Omental fat pad (tissue), 4 donors: Measurements from ENCODE around the gene SIL1. TPM values are rescaled to one million over a fixed set of nuclear protein-coding genes. Genes with fewer than 3 reads are reported as not detected.

ENCODE experiments used
- ATAC-seq: fragments of 150-250 bp; one replicate; pipeline ENCODE4 v1.9.1; 2016; ENCODE audit warnings: mild to moderate bottlenecking, moderate library complexity; ENCODE audit not compliant: low FRiP score
- DNase-seq: peaks from one replicate; pipeline ENCODE4 v3.0.0-alpha.2; 2019; ENCODE audit warnings: low spot score
- total RNA-seq, 4 donors: library from RNA; depleted of rRNA; stranded (reverse); fragments of >200 nt; gene quantifications; one replicate each; pipeline ENCODE4 v1.1.0, GENCODE V29; 2016
- TF ChIP-seq, protein P1 (sequence below), 3 donors: fragments of 450-650 bp; IDR thresholded peaks; one replicate each; pipeline ENCODE4 v1.5.1; 2016 to 2017; ENCODE audit warnings: antibody characterized with exemption in 3 of 3, mild to moderate bottlenecking in 3 of 3, moderate library complexity in 2 of 3

Gene SIL1
- total RNA-seq, 4 donors from 2014 or later: 34.7 to 66.0 (median 38.9) TPM

DNA sequence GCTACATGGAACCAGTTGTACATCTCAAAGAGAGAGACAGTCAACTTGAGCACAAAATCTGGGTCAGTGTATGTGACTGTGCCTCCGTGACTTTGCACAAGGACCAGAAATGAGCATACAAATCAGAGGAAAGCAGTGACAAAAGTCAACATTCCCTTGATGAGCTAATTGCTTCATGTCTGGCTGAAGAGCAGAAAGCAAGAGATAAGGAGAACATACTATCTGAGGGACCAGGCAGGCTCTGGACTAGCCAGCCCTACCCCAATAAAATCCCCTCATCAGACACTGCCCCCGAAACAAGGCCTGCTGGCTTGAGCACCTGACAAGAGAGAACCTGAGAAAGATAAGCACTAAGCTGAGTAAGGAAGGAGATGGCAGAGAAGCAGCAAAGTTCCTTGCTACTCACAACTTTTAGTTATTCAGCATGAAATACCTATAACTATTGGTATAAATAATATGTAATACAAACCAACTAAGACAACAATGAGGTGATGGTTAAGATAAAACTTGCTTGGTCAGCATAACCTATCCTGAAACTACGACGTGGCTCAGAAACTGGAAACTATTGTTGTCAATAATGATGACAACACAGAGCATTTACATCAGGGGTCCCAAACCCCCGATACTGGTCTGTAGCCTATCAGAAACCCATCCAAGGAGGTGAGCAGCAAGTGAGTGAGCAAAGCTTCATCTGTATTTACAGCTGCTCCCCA lies 9.5 kb downstream of the SIL1 start:
- no peak for ATAC-seq
- TF ChIP-seq, protein P1, sequence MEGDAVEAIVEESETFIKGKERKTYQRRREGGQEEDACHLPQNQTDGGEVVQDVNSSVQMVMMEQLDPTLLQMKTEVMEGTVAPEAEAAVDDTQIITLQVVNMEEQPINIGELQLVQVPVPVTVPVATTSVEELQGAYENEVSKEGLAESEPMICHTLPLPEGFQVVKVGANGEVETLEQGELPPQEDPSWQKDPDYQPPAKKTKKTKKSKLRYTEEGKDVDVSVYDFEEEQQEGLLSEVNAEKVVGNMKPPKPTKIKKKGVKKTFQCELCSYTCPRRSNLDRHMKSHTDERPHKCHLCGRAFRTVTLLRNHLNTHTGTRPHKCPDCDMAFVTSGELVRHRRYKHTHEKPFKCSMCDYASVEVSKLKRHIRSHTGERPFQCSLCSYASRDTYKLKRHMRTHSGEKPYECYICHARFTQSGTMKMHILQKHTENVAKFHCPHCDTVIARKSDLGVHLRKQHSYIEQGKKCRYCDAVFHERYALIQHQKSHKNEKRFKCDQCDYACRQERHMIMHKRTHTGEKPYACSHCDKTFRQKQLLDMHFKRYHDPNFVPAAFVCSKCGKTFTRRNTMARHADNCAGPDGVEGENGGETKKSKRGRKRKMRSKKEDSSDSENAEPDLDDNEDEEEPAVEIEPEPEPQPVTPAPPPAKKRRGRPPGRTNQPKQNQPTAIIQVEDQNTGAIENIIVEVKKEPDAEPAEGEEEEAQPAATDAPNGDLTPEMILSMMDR (IDR thresholded peaks at IDR 0.05): no peak
- DNase-seq: no peak

DNA sequence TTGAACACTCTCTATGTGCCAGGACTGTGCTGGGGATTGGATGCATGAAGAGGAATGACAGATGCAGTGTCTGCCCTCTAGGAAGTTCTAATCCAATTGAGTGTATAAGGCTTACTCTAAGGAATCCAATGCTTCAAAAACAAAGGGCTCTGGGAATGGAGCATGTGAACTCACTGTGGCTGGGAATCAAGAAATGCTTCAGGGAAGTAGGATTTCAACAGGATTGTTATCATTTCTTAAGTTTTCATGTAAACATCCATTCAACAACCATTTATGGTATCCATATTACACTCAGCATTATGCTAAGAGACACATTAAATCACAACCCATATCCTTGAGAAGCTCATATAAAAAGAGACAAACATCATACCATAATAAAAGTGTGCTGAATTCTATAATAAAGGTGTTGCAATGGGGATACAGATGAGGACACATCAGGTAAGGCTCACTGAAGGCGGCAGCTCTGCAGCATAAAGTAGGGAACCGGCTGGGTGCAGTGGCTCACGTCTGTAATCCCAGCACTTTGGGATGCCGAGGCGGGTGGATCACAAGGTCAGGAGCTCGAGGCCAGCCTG lies 11.3 kb downstream of the SIL1 start:
- TF ChIP-seq, protein P1 (IDR thresholded peaks at IDR 0.05): no peak
- ATAC-seq: no peak
- no peak for DNase-seq

DNA sequence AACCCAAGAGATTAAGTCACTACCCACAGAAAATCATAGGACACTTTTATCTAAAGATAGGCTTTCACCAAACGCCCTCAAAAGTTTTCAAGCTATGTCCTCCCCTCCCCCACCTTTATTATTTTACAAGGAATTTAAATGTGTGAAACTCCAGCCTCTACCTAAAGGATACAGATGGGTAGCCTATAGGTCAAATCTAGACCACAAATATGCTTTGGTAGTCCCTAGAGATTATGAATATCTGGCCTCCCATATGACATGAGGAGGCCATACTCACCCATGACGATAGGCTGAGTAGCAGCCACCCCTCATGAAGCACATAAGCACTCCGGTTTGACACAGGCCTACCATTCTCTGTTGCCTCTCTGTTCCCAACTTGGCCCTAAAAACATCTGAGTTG lies 11.9 kb downstream of the SIL1 start:
- ATAC-seq: no peak
- no peak for DNase-seq

DNA sequence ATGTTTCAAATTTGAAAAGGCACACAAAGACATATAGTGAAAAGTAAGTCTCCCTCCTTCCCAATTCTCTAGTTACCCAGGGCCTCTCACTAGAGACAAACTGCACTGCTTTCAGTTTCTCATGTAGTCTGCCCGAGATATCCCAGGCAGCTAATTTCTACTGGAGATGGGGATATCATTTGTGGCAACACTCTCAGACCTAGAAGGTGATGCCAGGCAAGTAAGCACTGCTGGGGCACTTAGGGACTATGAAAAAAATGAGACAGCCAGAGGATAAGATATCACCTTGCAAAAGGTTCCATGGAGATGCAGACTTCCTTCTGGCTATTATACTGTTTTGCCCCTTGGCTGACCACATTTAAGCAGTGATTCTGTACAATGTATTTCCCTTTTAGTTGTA lies 12.6 kb downstream of the SIL1 start:
- no peak for ATAC-seq
- TF ChIP-seq, protein P1 (IDR thresholded peaks at IDR 0.05): no peak
- no peak for DNase-seq

More for the DNA sequence above, 11.9 kb downstream of the SIL1 start:
- TF ChIP-seq, protein P1 (IDR thresholded peaks at IDR 0.05): no peak

DNA sequence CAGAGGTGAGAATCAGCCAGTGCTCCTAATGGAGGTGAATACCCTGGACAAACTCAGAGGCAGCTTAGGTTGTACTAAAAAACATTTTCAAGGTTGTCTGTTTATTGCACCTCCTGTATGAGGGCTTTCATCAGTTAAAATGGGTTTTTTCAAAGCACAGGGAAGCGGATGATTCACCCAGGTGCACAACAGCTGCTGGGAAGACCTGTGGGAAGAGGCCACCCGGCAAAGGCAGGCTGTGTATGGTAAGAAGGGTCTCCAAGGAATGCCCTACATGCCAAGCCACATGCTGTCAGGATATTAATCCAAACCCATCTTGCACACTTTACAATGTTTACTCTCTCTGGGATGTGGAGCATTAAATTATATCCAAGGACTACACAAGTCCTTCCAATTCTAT lies 14.7 kb downstream of the SIL1 start:
- TF ChIP-seq, protein P1 (IDR thresholded peaks at IDR 0.05): no peak
- DNase-seq: no peak
- ATAC-seq: no peak

DNA sequence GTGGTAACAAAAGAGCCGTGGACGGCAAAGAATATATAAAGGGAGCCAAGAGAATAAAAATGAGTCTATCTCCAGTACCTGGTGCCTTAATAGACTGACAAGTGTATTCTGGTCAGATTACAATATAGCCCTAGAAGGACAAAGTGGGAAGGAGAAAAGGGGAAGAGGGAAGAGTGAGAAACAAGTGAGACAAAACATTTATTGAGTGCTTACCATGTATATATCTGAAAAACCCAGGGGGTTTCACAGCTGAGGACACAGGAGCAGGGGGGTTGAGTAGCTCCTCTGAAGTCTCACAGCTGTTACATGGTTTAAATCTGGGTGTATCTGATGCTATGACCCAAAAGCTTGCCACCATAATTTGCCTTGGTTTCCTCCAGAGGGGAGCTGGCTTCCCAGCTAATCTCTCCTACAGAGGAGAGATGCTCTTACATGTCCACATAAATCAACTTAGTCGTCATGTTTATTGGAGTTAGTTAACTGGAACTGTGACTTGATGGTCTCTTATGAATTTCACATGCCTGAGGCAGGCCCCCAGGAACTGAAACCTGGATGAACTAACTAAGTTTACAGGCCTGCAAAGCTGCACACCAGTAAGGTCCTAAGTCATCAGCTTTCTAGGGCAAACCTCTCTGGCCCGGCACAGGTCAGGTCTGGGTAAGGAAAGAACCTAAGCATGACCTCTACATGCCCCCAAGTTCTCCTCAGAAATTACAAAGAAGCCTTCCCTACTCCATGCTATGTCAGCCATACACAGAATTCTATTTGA lies 15.5 kb downstream of the SIL1 start:
- TF ChIP-seq, protein P1 (IDR thresholded peaks at IDR 0.05): no peak
- no peak for ATAC-seq
- no peak for DNase-seq
